ENCODE measurements around the gene HOXB13.

The HOXB13 gene

DNA sequence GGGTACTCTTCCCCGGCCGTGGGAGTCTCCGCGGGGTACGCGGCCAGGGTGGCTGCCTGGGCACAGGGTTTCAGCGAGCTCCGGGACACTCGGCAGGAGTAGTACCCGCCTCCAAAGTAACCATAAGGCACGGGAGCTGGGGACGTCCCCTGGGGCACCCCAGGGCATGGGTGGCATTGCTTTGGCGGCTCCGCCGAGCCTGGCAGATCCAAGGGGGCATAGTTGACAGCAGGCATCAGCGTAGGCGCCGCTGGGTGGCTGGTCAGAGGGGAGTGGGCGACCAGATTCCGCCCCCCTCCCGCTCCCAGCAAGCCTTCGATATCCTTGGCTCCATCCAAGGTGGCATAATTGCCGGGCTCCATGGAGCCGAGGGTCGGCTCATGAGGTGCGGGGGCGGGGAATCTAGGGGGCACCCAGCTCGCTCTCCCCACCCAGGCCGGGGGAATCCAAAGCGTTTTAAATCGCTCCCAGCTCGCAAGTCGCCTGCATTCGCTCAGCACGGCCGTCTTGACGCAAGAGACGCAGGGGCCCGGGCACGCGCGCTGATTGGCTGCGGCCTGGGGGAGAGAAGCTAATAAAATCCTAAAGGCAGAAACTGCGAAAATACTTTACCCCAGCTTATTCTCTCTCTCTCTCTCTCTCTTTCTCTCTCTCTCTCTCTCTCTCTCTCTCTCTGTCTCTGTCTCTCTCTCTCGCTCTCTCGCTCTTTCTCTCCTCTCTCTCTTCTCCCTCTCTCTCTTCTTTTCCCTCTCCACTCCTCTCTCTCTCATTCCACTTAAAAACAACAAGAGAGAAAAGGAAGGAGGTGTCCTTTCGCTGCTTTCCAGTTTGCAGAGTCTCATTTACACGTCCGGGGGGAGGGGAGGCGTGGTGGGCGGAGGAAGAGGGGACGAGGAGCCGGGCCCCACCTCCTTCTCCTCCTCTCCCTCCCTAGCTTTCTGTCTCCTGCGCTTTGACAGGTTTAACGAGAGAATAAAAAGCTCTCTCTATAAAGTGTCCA is at the start of gene HOXB13:
Gene HOXB13 (minus strand): TSS at position 519 of the 1,000 bp plus-strand sequence. CDS start 157 bp downstream, at position 362.
- TF ChIP-seq, protein P1, sequence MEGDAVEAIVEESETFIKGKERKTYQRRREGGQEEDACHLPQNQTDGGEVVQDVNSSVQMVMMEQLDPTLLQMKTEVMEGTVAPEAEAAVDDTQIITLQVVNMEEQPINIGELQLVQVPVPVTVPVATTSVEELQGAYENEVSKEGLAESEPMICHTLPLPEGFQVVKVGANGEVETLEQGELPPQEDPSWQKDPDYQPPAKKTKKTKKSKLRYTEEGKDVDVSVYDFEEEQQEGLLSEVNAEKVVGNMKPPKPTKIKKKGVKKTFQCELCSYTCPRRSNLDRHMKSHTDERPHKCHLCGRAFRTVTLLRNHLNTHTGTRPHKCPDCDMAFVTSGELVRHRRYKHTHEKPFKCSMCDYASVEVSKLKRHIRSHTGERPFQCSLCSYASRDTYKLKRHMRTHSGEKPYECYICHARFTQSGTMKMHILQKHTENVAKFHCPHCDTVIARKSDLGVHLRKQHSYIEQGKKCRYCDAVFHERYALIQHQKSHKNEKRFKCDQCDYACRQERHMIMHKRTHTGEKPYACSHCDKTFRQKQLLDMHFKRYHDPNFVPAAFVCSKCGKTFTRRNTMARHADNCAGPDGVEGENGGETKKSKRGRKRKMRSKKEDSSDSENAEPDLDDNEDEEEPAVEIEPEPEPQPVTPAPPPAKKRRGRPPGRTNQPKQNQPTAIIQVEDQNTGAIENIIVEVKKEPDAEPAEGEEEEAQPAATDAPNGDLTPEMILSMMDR (conservative IDR thresholded peaks at IDR 0.05; ENCODE audit: control insufficient read depth, insufficient read depth, low read depth, low read length), result no peak
- DNase-seq (ENCODE audit: low read depth), result peak; percentile 49
- peak within 1 kb of the TSS; percentile 7 for H3K4me3 ChIP-seq (ENCODE audit: control insufficient read depth, low read depth, low read length)

GRCh38 chr17:48776602-48777001 is 48.1 kb upstream of the HOXB13 start:
- TF ChIP-seq, protein P1 (conservative IDR thresholded peaks at IDR 0.05; ENCODE audit: control insufficient read depth, insufficient read depth, low read depth, low read length), result no peak
- no peak overlapping the region for H3K4me3 ChIP-seq (ENCODE audit: control insufficient read depth, low read depth, low read length)
- DNase-seq (ENCODE audit: low read depth), result no peak

GRCh38 chr17:48773245-48773644 is 44.7 kb upstream of the HOXB13 start:
- DNase-seq (ENCODE audit: low read depth), result no peak
- TF ChIP-seq, protein P1 (conservative IDR thresholded peaks at IDR 0.05; ENCODE audit: control insufficient read depth, insufficient read depth, low read depth, low read length), result no peak
- H3K4me3 ChIP-seq (ENCODE audit: control insufficient read depth, low read depth, low read length), result no peak overlapping the region

DNA sequence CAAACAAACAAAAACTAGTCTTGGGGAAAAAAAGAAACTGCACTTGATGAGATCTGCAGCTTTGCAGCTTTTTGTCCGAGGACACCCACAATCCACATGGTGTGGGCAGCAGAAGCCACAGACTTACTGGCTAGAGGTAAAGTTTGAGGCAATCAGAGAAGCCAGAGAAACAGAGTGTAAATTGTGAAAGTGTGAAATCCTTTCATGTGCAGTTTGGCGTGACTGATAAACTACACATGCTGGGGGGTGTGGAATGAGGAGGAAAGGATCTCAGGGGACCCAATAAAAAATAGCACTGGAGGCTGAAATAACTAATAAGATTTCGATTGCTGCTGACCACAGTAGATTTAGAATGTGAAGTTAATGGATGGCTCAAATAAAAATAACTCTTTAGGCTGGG is 42.4 kb upstream of the HOXB13 start:
- H3K4me3 ChIP-seq (ENCODE audit: control insufficient read depth, low read depth, low read length), result no peak overlapping the region
- no peak for DNase-seq (ENCODE audit: low read depth)
- TF ChIP-seq, protein P1 (conservative IDR thresholded peaks at IDR 0.05; ENCODE audit: control insufficient read depth, insufficient read depth, low read depth, low read length), result no peak

- TF ChIP-seq, protein P1 (conservative IDR thresholded peaks at IDR 0.05; ENCODE audit: control insufficient read depth, insufficient read depth, low read depth, low read length), result no peak
- DNase-seq (ENCODE audit: low read depth), result no peak
- H3K4me3 ChIP-seq (ENCODE audit: control insufficient read depth, low read depth, low read length), result no peak overlapping the region
These were observed 40.6 kb upstream of the HOXB13 start for GRCh38 chr17:48769009-48769675.

DNA sequence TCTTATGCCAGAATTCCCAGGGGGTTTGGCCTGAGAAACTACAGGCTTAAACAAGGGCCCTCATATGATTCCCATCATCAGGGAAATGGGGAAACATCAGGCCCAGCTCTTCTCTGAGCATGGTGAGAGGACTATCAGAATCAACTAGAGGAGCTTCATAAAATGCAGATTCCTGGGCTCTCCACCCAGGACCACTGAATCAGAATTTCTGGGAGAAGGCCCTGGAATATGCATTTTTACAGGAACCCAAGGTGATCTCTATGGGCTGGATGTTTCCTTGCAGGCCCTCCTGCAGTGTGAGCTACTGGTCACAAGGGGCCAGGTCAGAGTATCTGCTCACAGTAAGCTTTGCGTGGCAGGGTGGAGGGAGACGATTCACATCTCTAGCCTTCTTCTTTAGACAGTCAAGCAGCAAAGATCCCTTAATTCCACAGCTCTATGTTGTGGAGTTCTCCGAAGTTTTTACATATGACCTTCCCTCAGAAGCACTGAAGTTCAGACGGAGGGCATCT is 38.8 kb upstream of the HOXB13 start:
- TF ChIP-seq, protein P1 (conservative IDR thresholded peaks at IDR 0.05; ENCODE audit: control insufficient read depth, insufficient read depth, low read depth, low read length), result no peak
- DNase-seq (ENCODE audit: low read depth), result no peak
- H3K4me3 ChIP-seq (ENCODE audit: control insufficient read depth, low read depth, low read length), result no peak overlapping the region
